Gastrocnemius medialis (tissue), 4 donors: Measurements from ENCODE around the gene GJB3.
A peak's percentile ranks its signal among the peaks of the same experiment; 100 is the strongest.

Experiments
- POLR2A ChIP-seq, 2 donors: fragments of 450-650 bp; IDR thresholded peaks; one replicate each; pipeline ENCODE4 v1.6.1; 2017; ENCODE audit warnings: antibody characterized with exemption in 2 of 2, mild to moderate bottlenecking in 2 of 2, moderate library complexity in 2 of 2
- TF ChIP-seq, protein P1 (sequence below), 5 experiments: fragments of 450-650 bp in 3 of 5; fragments of 200-600 bp in 2 of 5; sonication (generic) in 2 of 5; IDR thresholded peaks in 4 of 5; conservative IDR thresholded peaks in 1 of 5; 1 replicate in 4 of 5; 2 replicates in 1 of 5; pipeline ENCODE4 v1.5.1; 2016 to 2019; ENCODE audit warnings: antibody characterized with exemption in 5 of 5, mild to moderate bottlenecking in 3 of 5, moderate library complexity in 3 of 5

DNA sequence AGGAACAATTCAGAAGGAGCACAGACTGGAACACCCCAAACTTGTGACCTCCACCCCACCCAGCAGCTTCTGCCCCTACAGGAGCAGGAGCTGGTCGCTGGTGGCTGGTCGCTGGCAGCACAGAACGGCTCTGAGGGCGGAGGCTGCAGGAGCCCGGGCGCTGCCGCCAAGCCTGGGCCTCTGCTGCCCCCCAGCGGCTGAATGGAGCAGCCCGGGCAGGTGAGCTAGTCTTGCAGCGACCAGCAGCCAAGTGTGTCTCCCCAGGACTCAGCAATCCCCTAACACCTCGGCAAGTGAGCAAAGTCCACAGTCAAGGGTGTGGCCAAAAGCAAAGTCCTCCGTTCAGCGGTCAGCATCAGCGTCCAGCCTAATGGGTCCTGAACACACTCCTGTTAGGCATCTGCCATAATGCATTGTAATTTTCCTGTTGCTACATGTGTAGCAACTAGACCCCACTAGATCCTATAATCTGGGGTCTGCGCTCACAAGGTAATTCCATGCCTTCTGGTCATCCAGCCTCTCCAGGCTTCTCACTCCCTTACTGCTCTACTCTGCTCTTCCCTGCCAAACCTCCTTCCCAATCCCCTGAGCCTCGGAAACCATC lies 38.2 kb upstream of the GJB3 start:
- TF ChIP-seq, protein P1, sequence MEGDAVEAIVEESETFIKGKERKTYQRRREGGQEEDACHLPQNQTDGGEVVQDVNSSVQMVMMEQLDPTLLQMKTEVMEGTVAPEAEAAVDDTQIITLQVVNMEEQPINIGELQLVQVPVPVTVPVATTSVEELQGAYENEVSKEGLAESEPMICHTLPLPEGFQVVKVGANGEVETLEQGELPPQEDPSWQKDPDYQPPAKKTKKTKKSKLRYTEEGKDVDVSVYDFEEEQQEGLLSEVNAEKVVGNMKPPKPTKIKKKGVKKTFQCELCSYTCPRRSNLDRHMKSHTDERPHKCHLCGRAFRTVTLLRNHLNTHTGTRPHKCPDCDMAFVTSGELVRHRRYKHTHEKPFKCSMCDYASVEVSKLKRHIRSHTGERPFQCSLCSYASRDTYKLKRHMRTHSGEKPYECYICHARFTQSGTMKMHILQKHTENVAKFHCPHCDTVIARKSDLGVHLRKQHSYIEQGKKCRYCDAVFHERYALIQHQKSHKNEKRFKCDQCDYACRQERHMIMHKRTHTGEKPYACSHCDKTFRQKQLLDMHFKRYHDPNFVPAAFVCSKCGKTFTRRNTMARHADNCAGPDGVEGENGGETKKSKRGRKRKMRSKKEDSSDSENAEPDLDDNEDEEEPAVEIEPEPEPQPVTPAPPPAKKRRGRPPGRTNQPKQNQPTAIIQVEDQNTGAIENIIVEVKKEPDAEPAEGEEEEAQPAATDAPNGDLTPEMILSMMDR (IDR thresholded peaks at IDR 0.05 in 4 of 5, conservative IDR thresholded peaks at IDR 0.05 in 1 of 5): peak; percentile 54 to 94 (median 79)
- no peak for TF ChIP-seq POLR2A (IDR thresholded peaks at IDR 0.05)
